Activated CD4-positive, alpha-beta T cell treated with anti-CD3 and anti-CD28 coated beads for 48 hours (primary cell): ENCODE measurements around the gene C11orf52.
A peak's percentile ranks its signal among the peaks of the same experiment; 100 is the strongest.
"Not testable (repeated sequence)": the region's sequence is repeated elsewhere in the genome, so short reads cannot be mapped to it uniquely, and the experiment has no call there.

Experiments used
- DNase-seq: peaks from one replicate; pipeline ENCODE4 v3.0.0-alpha.2; 2020

The C11orf52 gene

DNA sequence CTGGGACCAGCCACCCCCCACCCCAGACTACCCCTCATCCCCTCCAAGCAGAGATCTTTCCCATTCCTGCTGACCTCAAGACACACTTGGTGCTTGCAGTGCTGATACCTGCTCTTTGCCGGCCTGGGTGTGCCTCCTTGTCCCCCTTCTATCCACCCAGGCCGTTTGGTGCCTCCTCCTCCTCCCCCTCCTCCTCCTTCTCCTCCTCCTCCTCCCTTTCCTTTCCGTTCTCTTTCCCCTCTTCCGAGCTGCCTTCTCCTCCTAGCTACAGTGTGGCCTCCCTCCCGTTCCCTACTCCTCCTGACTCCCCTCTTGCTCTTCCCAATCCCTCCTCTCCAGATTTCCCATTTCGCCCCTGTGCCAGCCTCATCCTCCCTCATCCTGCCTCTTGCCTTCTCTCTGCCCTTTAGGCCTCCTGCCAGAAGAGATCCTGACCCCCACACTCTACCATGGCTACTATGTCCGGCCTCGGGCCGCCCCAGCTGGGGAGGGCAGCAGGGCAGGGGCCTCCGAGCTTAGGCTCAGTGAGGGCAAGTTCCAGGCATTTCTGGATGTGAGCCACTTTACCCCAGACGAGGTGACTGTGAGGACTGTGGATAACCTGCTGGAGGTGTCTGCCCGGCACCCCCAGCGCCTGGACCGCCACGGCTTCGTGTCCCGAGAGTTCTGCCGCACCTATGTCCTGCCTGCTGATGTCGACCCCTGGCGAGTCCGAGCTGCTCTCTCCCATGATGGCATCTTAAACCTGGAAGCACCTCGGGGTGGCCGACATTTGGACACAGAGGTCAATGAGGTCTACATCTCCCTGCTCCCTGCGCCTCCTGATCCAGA lies 5.5 kb upstream of the C11orf52 start:
- DNase-seq, result no peak

DNA sequence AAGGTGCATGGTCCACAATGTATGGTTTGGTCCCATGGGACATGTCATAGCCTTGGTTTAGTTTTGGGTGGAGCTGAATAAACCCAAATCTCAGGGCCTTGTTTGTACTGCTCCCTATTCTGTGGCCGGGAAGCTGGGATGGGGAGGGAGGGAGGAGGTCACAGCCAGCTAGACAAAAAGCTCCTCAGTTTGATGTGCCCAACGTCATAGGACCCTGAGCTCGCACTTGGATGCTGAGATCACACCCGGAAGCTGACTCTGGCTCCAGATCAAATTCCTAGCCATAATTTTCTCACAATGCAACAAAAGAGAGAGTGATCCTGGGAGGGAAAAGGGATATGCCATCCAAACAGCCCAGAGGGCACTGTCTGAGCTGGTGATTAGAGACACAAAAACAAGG lies 4.7 kb upstream of the C11orf52 start:
- DNase-seq, result no peak

DNA sequence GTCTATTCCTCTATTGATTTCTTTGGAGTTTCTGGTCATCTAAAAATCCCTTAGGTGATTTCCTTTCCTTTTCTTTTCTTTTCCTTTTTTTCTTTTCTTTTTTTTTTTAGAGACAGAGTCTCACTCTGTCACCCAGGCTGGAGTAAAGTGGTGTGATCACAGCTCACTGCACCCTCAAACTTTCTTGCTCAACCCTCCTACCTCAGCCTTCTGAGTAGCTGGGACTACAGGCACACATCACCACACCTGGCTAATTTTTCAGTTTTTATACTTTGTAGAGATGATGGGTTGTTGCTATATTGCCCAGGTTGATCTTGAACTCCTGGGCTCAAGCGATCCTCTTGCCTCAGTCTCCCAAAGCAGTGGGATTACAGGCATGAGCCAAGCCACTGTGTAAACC lies 1.9 kb upstream of the C11orf52 start:
- DNase-seq, result no peak

DNA sequence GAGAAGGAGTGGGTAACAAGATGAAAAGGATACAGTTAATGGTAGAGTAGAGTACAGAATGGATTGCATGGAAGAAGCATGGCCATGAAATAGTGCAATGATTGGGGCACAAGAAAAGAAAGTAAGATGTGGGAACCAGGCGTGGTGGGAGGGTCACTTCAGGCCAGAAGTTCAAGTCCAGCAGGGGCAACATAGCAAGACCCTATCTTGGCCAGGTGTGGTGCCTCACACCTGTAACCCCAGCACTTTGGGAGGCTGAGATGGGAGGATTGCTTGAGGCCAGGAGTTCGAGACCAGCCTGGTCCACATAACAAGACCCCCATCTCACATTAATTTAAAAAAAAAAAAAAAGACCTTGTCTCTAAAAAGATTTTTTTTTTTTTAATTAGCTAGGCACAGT lies 1.4 kb upstream of the C11orf52 start:
- no peak for DNase-seq

DNA sequence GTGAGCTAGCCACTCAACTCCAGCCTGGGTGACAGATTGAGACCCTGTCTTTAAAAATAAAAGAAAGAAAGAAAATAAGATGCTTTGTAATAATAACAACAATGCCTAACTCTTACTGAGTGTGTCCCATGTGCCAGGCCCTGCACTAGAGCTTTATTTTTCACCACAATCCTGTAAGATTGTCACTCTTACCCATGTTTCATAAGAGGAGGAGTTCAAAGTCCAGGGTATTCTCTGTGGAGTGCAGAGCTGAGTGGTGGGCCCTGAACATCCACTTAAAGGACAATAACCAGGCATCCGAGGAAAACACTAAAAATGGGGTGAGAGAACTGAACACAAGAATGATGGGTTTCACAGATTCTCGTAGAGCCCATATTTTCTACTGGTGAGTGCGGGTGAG lies 925 bp upstream of the C11orf52 start:
- DNase-seq, result no peak

DNA sequence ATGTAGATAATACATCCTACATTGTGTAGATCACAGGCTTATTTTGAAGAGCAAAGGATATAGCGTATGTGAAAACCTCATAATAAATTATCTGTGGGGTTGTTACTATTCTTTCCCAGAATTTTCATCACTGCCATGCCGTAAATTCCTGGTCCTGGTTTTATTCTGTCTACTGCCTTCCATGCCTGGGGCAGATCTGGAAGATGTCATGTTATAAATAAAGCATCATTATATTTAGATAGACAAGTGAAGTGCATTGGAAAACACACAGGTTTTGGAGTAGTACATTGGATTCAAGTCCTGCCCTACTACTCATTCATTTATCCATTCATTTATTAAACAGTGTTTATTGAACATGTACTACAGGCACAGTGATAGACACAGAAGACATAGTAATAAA lies 2.2 kb downstream of the C11orf52 start:
- no peak for DNase-seq

DNA sequence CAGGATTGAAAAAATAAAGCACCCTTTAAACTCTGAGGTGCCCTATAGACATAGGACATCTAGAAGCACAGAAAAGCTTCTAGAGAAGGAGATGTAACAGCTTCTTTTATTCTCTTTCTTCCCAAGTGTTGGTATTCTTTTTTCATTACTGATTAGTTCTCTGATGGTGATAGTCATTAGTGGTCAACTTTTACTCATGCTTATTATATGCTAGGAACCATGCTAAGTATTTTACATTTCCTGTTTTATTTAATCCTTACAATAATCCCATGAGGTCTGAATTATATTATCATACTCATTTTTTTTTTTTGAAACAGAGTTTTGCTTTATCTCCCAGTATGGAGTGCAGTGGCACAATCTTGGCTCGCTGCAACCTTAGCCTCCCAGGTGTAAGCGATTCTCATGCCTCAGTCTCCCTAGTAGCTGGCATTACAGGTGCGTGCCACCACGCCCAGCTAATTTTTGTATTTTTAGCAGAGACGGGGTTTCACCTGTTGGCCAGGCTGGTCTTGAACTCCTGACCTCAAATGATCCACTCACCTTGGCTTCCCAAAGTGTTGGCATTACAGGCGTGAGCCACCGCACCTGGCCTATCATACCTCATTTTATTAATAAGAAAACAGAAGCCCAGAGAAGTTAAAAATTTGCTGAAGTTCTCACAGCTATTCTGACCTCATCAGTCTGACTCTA lies 3.0 kb downstream of the C11orf52 start:
- DNase-seq, result no peak

DNA sequence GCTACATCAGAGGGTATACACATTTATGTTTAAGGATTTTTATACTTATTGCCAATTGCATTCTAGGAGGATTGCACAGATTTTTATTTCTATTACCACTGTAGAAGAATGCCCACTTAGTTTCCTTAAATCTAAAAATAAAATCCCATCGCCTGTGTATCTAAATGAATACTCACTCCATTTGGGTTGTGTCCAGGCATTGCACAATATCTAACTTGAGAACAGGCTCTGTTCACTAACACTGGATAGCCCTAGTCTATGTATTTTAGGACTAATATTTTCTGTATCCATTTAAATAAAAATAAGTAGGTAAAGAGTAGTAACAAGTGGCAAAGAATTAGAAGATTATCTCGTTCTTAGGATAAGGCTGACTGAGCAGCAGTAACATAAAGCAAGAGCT lies 4.1 kb downstream of the C11orf52 start:
- DNase-seq, result no peak

DNA sequence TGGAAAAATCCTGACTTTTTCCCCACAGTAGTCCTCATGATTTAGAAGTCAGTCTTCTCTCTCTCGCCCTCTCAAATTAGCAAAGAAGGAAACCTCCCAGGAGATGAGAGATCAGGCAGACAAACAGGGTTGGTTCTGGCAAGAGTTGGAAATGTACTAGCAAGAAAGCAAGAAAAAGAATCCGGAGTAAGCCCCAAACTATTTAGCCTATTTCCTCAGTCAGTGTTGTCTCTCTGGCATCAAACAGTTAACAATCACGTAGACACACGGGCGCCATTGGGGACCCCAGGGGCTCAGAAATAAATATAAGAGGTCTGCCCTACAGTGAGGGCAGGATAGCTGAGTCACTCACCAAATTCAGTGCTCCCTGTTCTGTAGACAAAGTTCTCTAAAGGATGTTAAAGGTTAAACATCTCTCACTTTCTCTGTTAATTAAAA lies 4.7 kb downstream of the C11orf52 start:
- no peak for DNase-seq

DNA sequence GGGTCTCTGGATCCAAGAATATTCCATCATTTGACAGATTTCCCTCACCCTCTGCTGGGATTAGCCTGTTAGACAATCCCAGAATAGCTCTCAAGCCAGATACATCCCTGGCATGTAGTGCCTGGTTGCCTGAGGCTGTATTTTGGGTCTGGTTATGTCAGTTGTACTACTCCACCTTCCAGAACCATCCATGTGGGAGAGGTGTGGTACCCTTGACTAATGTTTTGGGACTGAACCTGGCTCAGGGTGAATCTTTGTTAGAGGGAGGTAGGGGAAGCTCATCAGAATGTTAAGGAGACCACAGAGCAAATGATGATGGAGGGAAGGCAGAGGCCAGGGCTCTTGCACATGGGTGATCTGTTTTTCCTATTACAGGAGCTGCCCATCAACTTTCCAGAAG lies 5.2 kb downstream of the C11orf52 start:
- no peak for DNase-seq

DNA sequence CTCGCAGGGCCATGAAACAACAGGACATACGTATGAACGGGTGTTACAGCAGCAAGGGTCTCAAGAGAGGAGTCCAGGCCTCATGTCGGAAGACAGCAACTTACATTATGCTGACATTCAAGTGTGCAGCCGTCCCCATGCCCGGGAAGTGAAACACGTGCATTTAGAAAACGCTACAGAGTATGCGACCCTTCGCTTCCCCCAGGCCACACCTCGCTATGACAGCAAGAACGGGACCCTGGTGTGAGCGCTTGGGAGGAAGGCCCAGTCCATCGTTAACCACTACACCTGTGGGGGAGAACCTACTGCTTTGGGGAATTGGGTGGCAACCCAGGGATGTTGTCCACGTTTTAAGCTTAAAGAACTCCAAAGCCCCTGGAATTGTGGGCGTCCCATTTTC lies 7.2 kb downstream of the C11orf52 start:
- no peak for DNase-seq

DNA sequence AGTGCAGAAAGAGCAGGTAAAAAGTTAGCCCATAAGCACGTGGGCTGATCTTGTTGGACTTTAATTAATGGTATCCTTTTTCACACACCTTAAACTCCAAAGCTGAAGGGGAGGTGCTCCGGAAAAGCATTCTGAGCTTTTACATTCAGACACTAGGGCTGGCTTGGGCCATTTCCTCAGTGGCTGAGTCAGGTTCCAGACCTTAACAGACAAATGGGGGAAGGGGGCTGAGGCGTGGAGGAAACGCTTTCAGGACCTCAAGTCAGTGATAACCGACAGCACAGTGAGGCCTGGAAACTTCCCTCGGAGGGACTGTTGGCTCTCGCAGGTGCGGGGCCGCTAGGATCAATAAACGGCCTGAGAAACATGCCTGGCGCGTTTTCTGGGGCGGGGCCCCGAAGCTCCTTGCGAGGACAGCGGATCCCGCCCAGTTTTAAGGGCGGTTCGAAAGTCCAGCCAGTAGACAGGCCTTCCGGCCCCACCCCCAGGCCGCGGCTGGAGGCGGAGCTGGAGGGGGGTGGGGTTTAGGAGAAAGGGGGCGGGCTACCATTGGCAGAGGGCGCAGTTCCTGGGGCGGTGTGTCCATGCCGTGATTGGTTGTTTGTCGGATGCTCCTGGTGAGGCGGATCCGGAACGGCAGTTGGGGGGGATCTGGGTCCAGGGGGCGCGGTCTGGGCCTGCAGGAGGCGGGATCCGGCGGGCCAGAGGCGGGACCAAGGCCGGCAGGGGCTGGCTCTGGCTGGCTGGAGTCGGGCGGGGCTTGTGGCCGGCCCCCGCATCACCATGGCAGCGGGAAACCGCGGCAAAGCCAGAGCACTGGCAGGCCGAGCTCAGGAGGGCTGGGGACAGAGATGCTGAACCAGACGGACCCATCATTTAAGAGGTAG lies 8.0 kb downstream of the C11orf52 start:
- DNase-seq, result peak; percentile 96

DNA sequence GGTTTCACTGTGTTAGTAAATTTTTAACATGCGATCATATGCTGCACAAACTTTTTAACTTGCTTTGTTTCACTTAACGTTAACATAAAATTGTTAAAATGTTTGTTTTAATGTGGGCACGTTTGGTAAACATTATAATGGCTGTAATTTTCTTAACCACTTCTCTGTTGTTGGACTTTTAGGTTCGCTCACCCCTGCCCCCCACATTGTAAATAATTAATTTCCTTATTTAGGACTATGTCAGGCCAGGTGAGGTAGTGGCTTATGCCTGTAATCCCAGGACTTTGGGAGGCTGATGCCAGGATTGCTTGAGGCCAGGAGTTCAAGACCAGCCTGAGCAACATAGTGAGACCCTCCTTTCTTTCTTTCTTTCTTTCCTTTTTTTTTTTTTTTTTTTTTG lies 11.8 kb downstream of the C11orf52 start:
- no peak for DNase-seq

DNA sequence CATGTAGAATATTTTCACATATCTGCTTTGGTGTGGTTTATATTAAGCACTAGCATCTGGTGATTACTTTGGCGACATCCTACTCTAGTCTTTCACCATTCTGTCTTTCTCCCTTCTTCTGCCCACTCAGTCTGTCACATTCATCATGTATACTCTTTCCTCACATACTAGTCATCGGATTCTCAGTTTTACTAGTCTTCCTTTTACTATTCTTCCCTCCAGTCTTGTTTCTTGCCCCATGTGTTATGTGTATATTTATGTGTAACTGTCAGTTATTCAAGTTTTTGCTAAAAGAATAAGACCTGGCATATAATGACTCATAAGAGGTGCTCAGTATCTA lies 13.9 kb downstream of the C11orf52 start:
- no peak for DNase-seq

DNA sequence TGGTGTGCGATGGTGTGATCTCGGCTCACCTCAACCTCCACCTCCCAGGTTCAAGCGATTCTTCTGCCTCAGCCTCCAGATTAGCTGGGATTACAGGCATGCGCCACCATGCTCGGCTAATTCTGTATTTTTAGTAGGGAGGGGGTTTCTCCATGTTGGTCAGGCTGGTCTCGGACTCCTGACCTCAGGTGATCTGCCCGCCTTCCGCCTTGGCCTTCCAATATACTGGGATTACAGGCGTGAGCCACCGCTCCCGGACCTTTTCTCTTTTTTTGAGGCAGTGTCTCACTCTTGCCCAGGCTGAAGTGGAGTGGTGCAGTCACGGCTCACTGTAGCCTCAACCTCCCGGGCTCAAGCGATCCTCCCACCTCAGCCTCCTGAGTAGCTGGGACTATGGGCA lies 14.5 kb downstream of the C11orf52 start:
- not testable (repeated sequence) for DNase-seq

DNA sequence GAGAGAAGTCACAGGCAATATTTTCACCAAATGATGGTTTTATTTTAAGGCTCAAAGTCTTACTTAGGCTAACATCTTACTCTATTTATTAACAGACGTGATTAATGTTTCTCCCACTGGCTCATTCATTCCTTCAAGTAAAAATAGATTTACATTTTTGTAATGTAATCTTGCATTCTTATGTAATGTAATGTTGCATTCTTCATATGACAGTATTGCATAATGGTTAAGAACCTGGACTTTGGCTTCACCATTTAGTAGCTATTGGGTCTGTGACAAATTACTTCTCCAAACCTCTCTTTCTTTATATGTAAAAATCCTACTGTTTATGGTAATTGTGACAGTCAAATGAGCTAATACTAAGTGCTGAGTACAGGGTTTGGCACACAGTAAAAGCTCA lies 15.2 kb downstream of the C11orf52 start:
- no peak for DNase-seq

DNA sequence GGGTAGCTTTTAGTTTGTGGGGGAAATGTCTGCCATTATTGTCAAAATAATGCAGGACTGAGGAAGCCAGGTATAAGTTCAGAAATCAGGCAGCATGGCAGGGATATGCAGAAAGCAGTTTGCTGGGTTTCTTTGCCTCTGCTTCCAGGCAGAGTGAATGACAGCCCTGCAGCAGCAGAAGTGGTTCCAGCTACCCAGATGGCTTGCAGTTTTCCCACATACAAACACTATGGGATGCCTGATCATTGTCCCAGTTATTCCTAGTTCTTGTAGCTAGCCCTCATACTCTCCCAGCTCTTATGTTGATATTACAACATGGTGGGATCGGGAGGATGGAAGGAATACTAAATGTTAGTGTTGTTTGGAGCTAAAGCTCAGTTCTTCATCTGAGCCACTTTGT lies 15.6 kb downstream of the C11orf52 start:
- no peak for DNase-seq

DNA sequence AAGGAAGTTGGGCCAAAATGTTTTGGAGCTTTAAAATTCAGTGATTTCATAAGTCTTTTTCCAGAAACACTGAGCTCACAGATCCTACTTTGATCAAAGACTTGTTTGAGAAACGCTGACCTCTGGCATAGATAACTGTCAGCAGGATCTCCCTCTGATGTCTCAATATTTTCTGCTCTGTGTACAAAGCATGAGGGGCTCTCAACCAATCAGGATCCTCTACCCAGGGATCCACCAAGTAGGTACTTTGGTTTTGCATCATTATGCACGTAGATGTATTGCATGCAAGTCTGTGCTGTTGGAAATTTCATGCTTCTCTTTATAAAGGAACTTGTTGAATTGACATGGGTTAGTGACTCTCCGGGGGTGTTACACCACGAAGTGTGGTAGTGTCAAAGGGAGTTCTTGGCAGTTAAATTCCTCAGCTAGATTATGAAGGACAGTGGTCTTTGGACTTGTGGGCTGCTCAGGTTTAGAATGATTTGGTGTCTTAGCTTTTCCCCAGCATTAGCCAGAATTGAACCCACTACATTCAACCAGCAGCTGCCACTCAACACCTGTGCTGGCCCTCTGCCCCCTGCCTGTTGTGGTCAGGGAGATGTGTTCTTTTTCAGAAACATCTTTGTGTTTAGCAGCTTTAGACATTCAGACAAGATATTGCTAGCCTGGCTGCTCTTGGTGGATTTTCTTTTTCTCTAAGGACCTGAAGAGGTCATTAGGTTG lies 16.8 kb downstream of the C11orf52 start:
- DNase-seq, result no peak

DNA sequence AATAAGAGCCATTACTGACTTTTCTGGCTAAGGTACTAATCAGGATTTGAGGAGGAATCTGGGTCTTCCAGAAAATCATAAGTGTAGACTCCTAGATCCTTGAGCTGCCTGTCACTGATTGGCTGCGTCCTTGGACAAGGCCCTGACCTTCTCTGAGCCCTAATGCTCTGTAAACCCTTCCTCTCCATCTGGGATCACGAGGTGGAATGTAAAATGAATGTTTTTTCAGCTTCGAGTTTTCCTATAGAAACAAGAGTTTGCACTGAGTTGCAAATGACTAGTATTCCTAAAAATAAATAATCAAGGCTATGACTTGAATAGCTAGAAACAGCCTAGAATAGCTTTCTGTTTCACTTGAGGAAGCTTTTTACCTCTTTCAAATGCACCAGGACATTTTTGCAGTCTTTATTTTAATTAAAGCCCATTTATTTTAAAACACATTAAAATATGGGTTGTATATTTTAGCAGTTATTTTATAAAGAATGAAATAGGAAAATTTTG lies 17.4 kb downstream of the C11orf52 start:
- no peak for DNase-seq

DNA sequence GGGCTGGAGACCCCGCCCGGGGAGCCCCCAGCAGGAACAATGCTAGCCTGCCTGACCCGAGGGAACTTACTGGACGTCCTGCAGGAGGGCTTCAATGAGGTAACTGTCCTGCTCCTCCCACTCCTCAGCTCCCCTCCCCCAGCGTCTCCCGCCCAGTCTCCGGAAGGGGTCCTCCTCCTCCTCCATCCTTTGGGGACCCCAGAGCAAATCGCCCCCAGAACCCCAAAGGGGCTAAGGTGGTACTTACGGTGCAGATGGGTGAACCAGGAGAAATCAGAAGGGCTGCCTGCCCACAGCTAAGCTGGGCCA lies 18.7 kb downstream of the C11orf52 start:
- no peak for DNase-seq

DNA sequence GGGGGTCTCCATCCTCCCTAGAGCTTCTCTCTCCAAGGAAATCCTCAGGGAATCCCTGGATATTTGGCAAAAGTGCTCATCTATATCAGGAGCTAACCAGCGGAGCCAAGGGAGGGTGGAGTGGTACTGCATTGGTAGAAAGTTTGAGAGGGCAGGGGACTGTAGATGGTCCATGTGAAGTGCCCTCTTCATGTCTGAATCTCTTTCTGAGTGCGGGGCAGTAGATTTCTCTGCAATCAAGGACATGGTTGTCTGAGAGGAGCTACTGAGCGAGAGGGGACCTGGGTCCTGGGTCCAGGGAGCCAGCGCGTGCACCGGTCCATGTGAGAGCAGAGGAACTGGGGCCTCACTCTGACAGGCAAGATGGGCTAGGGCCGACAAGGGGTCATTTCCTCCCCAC lies 19.1 kb downstream of the C11orf52 start:
- DNase-seq, result no peak

DNA sequence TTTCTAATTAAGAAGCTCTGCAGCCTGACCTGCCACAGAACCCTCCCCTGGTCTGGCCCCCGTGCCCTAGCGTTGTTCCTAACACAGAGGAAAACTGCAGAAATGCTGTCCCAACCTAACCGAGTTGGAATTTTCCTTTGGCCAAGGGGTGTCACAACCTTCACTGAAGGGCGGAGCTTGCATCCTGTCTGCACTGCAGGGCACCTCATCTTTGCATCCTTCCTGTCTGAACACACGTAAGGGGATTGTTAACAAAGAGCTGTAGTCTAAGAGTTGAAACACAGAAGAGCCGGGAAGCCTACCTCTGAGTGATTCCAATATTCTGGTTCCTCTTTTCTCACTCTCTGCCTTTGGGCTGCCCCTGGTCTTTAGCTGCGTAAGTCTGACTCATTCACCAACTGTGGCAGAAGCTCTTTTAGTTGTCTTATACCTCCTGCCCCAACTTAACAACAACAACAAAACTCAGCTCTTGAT lies 20.0 kb downstream of the C11orf52 start:
- peak; percentile 53 for DNase-seq
